Fibroblast of lung (primary cell): ENCODE measurements around the gene ABCB11. TPM values are rescaled to one million over a fixed set of nuclear protein-coding genes. Genes with fewer than 3 reads are reported as not detected.
A peak's percentile ranks its signal among the peaks of the same experiment; 100 is the strongest.
"Not testable (repeated sequence)": the region's sequence is repeated elsewhere in the genome, so short reads cannot be mapped to it uniquely, and the experiment has no call there.

Experiments
- DNase-seq, 2 donors: peaks; one replicate each; pipeline versions ENCODE4 v3.0.0 to v3.0.0-alpha.2; 2010; ENCODE audit warnings: low read depth in 2 of 2
- H2AFZ ChIP-seq: 2 replicates; pipeline ENCODE4 v1.5.1; 2012; ENCODE audit warnings: low read length, control low read depth, inconsistent platforms
- H3K27ac ChIP-seq: 2 replicates; pipeline ENCODE4 v1.5.1; 2011; ENCODE audit warnings: low read length, control low read depth; ENCODE audit not compliant: insufficient read depth
- H3K27me3 ChIP-seq: 2 replicates; pipeline ENCODE4 v1.5.1; 2011; ENCODE audit warnings: mild to moderate bottlenecking, low read length; ENCODE audit not compliant: control insufficient read depth, insufficient read depth
- H3K36me3 ChIP-seq: 2 replicates; pipeline ENCODE4 v1.5.1; 2011; ENCODE audit warnings: low read length; ENCODE audit not compliant: control insufficient read depth, insufficient read depth
- H3K4me1 ChIP-seq: 2 replicates; pipeline ENCODE4 v1.5.1; 2011; ENCODE audit warnings: low read length; ENCODE audit not compliant: control insufficient read depth, insufficient read depth; ENCODE audit errors: extremely low read depth
- H3K4me2 ChIP-seq: 2 replicates; pipeline ENCODE4 v1.5.1; 2011; ENCODE audit warnings: low read length, control low read depth; ENCODE audit not compliant: insufficient read depth; ENCODE audit errors: extremely low read depth
- H3K4me3 ChIP-seq, 4 experiments: fragments of 200-600 bp in 1 of 4; sonication (generic) in 1 of 4; replicated peaks in 1 of 4; 2 replicates each; pipeline ENCODE4 v1.5.1; 2011 to 2016; ENCODE audit warnings: low read length in 4 of 4, low read depth in 3 of 4, mild to moderate bottlenecking in 3 of 4, control low read depth in 2 of 4, inconsistent platforms in 1 of 4, mixed read lengths in 1 of 4; ENCODE audit not compliant: insufficient read depth in 1 of 4; ENCODE audit errors: control extremely low read depth in 1 of 4
- H3K79me2 ChIP-seq: 2 replicates; pipeline ENCODE4 v1.5.1; 2012; ENCODE audit warnings: mild to moderate bottlenecking, low read length, inconsistent platforms; ENCODE audit not compliant: control insufficient read depth, insufficient read depth
- H3K9ac ChIP-seq: 2 replicates; pipeline ENCODE4 v1.5.1; 2011; ENCODE audit warnings: mild to moderate bottlenecking, low read length, control low read depth; ENCODE audit not compliant: insufficient read depth
- H3K9me3 ChIP-seq: 2 replicates; pipeline ENCODE4 v1.5.1; 2012; ENCODE audit warnings: low read depth, low read length; ENCODE audit not compliant: control insufficient read depth, insufficient read depth
- H4K20me1 ChIP-seq: 2 replicates; pipeline ENCODE4 v1.5.1; 2011; ENCODE audit warnings: low read length; ENCODE audit not compliant: control insufficient read depth, insufficient read depth; ENCODE audit errors: extremely low read depth
- CTCF ChIP-seq, 2 donors: IDR thresholded peaks in 1 of 2; conservative IDR thresholded peaks in 1 of 2; 1 replicate in 1 of 2; 2 replicates in 1 of 2; pipeline ENCODE4 v1.5.1; 2011 to 2012; ENCODE audit warnings: low read length in 2 of 2, control low read depth in 1 of 2, inconsistent platforms in 1 of 2, low read depth in 1 of 2, mild to moderate bottlenecking in 1 of 2
- EZH2 ChIP-seq: IDR thresholded peaks from 2 replicates; pipeline ENCODE4 v1.5.1; 2012; ENCODE audit warnings: low read length, control low read depth, mild to moderate bottlenecking; ENCODE audit errors: missing control alignments
- polyA plus RNA-seq, 2 donors: library from polyadenylated mRNA; depleted of rRNA in 1 of 2; stranded (reverse) in 1 of 2; unstranded in 1 of 2; fragments of >200 nt; gene quantifications; 2 replicates each; pipeline ENCODE4 v1.2.1, GENCODE V29; 2011 to 2012; ENCODE audit warnings: missing spikeins in 1 of 2
- total RNA-seq: library from RNA; depleted of rRNA; stranded (reverse); fragments of >200 nt; gene quantifications from 2 replicates; pipeline ENCODE4 v1.2.1, GENCODE V29; 2014

ABCB11 gene
- total and polyA plus RNA-seq, 2 donors (not counting 1 experiment from before 2014, with no cell fraction given): not detected

GRCh38 chr2:169014780-169015179, 16.3 kb downstream of the ABCB11 start:
- DNase-seq: no peak
- TF ChIP-seq CTCF (conservative IDR thresholded peaks at IDR 0.05 in 1 of 2, IDR thresholded peaks at IDR 0.05 in 1 of 2; ENCODE audit: low read depth in 1 of 2, low read length in 2 of 2): no peak
- no peak for TF ChIP-seq EZH2
- Histone ChIP-seq H3K9ac (no peak overlapping the region), H3K79me2 (no peaks in the 10 kb centered on the region), H3K4me1 (no peaks in the 10 kb centered on the region), H3K27me3 (no peaks in the 10 kb centered on the region), H3K27ac (no peak overlapping the region), H3K4me2 (no peak overlapping the region), H3K4me3 (no peak overlapping the region), H2AFZ (no peak overlapping the region), H4K20me1 (no peaks in the 10 kb centered on the region), H3K9me3 (no peaks in the 10 kb centered on the region), H3K36me3 (no peaks in the 10 kb centered on the region)

GRCh38 chr2:169013628-169014026, 17.5 kb downstream of the ABCB11 start:
- DNase-seq: no peak
- Histone ChIP-seq H3K9ac (no peak overlapping the region), H3K36me3 (no peaks in the 10 kb centered on the region), H3K4me3 (no peak overlapping the region), H3K27ac (no peak overlapping the region), H4K20me1 (no peaks in the 10 kb centered on the region), H3K4me2 (no peak overlapping the region), H3K9me3 (no peaks in the 10 kb centered on the region), H3K4me1 (no peaks in the 10 kb centered on the region), H3K27me3 (no peaks in the 10 kb centered on the region), H3K79me2 (no peaks in the 10 kb centered on the region), H2AFZ (no peak overlapping the region)
- TF ChIP-seq EZH2: no peak
- TF ChIP-seq CTCF (conservative IDR thresholded peaks at IDR 0.05 in 1 of 2, IDR thresholded peaks at IDR 0.05 in 1 of 2; ENCODE audit: low read depth in 1 of 2, low read length in 2 of 2): no peak

DNA sequence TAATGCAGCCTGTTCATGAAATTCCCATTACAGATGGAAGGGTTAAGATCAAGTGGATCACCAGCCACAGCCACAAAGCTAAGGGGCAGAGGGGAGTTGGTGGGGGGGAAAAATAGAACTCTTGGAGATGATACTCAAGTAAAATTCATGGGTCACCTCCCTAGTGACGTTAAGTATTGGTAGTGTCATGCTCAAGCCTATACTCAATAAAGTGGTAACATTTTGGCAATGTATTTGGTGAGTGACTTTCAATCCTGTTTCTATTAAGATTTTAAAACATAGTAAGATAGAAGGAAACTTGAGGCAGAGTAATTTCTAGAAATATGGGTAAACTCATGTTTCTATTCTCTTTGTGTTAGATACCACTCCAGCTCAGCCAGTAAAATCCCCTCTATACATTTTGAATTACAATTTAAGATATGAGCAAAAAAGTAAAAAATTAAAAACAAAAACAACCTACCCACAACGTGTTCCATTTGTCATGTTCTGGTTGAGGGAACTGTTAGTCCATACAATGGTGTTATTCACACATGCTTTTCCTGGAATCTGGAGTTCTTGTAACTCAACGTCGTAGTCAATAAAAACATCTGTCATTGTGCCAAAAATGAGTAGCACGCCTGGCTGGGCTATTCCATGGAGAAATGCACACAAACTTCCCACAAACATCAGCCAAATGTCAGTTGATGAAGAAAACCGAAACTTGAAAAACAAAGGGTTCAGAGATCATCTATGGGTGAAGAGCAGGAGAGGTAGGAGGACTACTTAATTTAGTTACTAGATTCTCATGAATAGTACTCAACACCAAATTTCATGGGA, 18.1 kb downstream of the ABCB11 start:
- DNase-seq: peak; percentile 10 to 12
- no peaks in the 10 kb centered on the region for H4K20me1 ChIP-seq
- H3K27me3 ChIP-seq: no peaks in the 10 kb centered on the region
- no peak overlapping the region for H3K27ac ChIP-seq
- H3K36me3 ChIP-seq: no peaks in the 10 kb centered on the region
- no peak for TF ChIP-seq CTCF (conservative IDR thresholded peaks at IDR 0.05 in 1 of 2, IDR thresholded peaks at IDR 0.05 in 1 of 2; ENCODE audit: low read depth in 1 of 2, low read length in 2 of 2)
- TF ChIP-seq EZH2: no peak
- no peaks in the 10 kb centered on the region for H3K4me1 ChIP-seq
- H3K4me2 ChIP-seq: no peak overlapping the region
- no peaks in the 10 kb centered on the region for H3K79me2 ChIP-seq
- no peak overlapping the region for H3K4me3 ChIP-seq
- H2AFZ ChIP-seq: no peak overlapping the region
- H3K9ac ChIP-seq: no peak overlapping the region
- H3K9me3 ChIP-seq: no peaks in the 10 kb centered on the region

- not testable (repeated sequence) for H2AFZ ChIP-seq, H3K79me2 ChIP-seq, H3K27ac ChIP-seq, H3K9ac ChIP-seq, H4K20me1 ChIP-seq, H3K4me3 ChIP-seq, H3K9me3 ChIP-seq, H3K36me3 ChIP-seq, H3K4me1 ChIP-seq, H3K4me2 ChIP-seq, H3K27me3 ChIP-seq
- DNase-seq: peak; percentile 76 to 97
These were observed 18.8 kb downstream of the ABCB11 start for GRCh38 chr2:169012191-169012792.
